ENCODE data around the gene B4GALT7. TPM values are rescaled to one million over a fixed set of nuclear protein-coding genes. Genes with fewer than 3 reads are reported as not detected.

The B4GALT7 gene
- 23.3 and 27.5 TPM in 2 replicates for total RNA-seq

DNA sequence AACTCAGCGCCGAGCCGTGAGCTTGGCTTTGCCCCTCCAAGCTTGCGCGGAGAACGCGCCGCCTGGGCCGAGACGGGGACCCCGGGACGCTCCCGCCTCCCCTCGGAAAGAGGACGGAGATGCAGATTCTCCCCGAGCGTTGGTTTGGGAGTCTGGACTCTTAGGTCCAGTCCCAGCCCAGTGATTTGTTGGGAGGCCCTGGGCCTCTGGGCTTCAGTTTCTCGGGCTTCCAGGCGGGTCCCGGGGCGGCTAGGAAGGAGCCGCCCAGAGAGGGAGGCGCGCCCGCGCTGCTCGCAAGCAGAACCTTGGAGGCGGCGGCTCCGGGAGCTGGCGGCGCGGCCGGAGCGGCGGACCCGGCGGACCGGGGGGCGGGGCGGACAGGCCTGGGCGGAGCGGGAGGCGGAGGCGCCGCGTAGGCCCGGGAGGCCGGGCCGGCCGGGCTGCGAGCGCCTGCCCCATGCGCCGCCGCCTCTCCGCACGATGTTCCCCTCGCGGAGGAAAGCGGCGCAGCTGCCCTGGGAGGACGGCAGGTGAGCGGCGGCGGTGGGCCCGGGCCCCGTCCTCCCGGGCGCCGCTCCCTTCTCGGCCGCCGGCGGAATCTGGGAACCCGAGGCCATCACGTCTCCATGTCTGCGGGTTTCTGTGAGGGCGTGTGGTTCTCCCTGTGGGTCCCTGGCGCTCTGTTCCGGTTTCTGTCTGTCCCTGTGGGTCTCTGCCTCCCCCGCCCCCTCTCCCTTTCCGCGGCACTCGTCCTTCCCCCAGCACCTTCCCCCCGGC lies at the start of gene B4GALT7:
TSS of gene B4GALT7 (plus strand) at position 402 of the 777 bp plus-strand sequence. CDS start at position 481, 79 bp downstream.

DNA sequence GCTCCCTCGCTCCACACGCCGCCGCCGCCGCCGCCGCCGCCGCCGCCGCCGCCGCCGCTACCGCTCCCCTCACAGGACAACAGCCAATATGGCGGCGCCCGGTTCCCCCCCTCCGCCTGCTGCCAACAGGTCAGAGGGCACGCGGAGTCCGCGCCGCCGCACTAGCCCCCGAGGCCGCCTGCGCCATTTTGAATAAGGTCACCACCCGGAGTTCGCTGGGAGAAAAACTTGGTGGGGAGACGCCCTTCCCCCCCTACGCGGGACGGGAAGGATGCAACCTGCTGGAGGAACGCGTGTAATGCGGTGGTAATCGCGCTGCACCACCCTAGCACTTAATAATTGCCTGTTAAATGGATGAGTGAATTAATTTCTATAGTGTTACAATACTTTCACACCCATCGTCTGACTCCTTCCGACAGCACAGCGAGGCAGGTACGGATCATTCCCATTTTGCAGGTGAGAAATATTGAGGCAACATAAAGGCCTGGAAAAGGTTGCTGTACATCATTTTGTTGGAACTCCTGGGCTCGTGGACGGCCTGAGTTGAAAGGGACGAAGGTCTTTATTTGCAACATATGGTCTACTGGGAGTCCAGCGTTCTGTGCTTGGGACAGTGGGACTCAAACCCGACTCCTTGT lies 45.3 kb upstream of the B4GALT7 start, which contains the start of gene FAM193B:
TSS of gene FAM193B (minus strand) at position 90 of the 638 bp plus-strand sequence. CDS start 105 bp downstream, outside the sequence.

DNA sequence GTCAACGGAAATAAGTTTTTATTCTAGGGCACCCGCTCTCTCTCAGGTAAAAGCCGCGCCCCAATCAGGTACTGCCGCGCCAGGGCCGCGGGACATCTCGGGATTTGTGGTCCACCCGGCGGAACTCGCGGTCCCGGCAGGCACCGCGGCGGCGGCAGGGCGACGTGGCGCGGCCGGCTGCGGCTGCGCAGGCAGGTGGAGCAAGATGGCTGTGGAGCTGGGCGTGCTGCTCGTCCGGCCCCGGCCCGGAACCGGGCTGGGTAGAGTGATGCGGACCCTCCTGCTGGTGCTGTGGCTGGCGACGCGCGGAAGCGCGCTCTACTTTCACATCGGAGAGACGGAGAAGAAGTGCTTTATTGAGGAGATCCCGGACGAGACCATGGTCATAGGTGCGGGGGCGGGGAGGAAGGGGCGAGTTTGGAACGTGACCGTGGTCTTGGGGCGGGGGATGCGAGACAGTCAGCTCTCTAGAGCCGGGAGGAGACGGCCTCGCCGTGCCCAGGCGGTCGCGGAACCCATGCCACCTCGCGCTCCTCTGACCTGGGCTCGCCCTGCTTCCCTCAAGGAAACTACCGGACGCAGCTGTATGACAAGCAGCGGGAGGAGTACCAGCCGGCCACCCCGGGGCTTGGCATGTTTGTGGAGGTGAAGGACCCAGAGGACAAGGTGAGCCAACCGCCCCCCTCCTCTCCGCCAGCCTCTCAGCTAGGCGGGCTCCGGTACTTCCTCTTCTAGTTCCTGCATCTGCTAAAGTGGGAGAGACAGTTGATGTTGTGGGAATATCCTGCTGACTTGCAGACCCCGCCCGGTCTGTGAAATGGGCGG lies 7.7 kb upstream of the B4GALT7 start, which contains the start of gene TMED9:
TSS of gene TMED9 (plus strand) at position 194 of the 825 bp plus-strand sequence. CDS start at position 206, 12 bp downstream.

Other genes with a start within 250 kb of the B4GALT7 start
- 255 and 380 TPM in 2 replicates for gene LMAN2, start 248.5 kb upstream of the B4GALT7 start, total RNA-seq
- 7.4 and 10.3 TPM in 2 replicates for gene RGS14, start 242.2 kb upstream of the B4GALT7 start, total RNA-seq
- not detected in 2 replicates for gene SLC34A1, start 215.7 kb upstream of the B4GALT7 start, total RNA-seq
- gene PFN3, start 199.5 kb upstream of the B4GALT7 start, total RNA-seq = not detected in 2 replicates
- gene F12, start 190.6 kb upstream of the B4GALT7 start, total RNA-seq = 1.7 and 1.9 TPM in 2 replicates
- 30.7 and 38.6 TPM in 2 replicates for gene GRK6, start 173.5 kb upstream of the B4GALT7 start, total RNA-seq
- gene PRR7, start 153.3 kb upstream of the B4GALT7 start, total RNA-seq = 8.9 and 11.9 TPM in 2 replicates
- gene DBN1, start 126.5 kb upstream of the B4GALT7 start, total RNA-seq = 204 and 221 TPM in 2 replicates
- 82.6 and 90.2 TPM in 2 replicates for gene PDLIM7, start 102.5 kb upstream of the B4GALT7 start, total RNA-seq
- 0.86 and 2.8 TPM in 2 replicates for gene DOK3, start 90.3 kb upstream of the B4GALT7 start, total RNA-seq
- gene DDX41, start 83.2 kb upstream of the B4GALT7 start, total RNA-seq = 72.4 and 90.8 TPM in 2 replicates
- gene FAM193B, start 45.6 kb upstream of the B4GALT7 start, total RNA-seq = 21.1 and 30.5 TPM in 2 replicates
- gene TMED9, start 7.9 kb upstream of the B4GALT7 start, total RNA-seq = 120 and 127 TPM in 2 replicates
- not detected in 2 replicates for gene FAM153A, start 182.8 kb downstream of the B4GALT7 start, total RNA-seq